Fibroblast of skin of right quadriceps (primary cell): Measurements from ENCODE around the gene BRD3.

ENCODE experiments used
- DNase-seq: peaks from one replicate; pipeline ENCODE4 v3.0.0-alpha.2; 2013

The BRD3 gene

DNA sequence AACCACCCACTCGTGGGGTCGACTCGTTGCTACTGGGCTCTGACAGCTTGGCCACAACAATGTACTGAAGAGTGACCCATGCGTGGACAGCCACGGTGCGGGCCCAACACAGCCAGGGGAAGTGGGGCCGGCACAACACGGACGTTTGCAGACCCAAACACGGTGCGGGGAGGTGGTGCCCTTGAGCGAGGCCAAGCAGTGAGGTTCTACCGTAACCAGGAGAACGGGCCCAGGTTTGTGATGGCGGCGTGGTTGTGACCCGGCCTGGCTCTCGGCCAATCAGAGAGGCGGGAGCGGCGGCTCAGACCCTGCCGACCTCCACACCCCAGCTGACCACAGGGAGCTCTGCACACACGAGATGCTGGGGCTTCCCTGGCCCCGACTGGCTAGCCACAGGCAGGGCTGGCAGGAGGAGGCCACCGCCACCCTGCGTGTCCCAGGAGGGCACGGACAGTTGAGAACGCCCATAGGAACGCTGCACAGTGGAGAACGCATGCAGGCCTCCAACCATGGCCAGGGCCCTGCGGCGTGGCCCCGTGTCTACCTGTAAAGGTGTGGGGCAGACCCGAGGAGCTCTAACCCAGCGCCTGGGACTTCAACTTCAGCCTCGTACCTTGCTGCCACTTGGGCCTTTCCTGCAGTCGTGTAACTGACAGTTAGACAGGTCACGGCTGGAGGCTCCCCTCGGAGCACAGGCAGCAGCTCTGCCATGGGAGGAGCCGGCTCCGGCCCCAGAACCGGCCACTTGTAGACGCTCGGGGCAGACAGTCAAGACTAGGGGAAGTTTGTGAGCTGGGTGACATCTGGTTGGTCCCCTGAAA lies 13.7 kb downstream of the BRD3 start:
- no peak for DNase-seq

DNA sequence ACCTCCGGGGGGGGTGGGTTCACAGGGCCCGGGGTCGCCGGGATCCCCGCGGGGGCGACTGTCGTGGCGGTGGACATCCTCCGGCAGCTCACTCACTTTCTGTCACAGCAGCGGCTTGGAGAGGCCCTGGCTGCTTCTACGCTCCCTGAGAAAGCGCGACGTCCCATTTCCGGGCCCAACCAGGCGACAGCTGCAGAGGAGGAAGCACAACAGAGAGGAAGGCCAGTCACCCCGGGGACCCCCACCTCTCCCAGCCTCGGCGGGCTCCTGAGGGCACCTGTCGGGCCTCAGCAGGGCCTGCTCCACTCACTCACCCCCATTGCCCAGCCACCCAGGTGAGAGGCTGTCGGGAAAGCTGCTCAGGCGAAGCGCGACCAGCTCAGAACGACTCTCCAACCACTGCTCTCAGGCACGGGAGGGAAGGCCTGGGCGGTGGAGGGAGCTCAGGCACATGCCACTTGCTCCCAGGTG lies 14.4 kb downstream of the BRD3 start:
- no peak for DNase-seq

GRCh38 chr9:134052941-134053340 lies 14.9 kb downstream of the BRD3 start:
- DNase-seq: no peak

GRCh38 chr9:134052491-134052890 lies 15.3 kb downstream of the BRD3 start:
- DNase-seq: no peak

DNA sequence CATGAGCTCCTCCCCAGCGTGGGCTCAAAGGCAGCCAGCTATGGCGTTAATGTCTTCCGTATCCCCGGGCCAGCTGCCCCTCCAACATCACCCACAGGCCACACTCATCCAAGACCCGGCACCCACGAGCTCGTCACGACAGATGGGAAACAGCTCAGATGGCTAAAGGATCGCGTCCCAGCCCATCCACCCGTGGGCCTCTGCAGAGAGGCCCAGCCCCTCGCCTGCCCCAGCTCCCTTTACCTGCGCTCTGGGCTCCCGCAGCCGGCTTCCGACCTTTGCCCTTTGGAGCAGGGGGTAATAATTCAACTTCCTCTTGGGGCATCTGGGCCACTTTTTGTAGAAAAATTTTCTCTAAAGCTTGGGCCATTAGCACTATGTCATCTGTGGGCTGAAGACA lies 16.5 kb downstream of the BRD3 start:
- no peak for DNase-seq

DNA sequence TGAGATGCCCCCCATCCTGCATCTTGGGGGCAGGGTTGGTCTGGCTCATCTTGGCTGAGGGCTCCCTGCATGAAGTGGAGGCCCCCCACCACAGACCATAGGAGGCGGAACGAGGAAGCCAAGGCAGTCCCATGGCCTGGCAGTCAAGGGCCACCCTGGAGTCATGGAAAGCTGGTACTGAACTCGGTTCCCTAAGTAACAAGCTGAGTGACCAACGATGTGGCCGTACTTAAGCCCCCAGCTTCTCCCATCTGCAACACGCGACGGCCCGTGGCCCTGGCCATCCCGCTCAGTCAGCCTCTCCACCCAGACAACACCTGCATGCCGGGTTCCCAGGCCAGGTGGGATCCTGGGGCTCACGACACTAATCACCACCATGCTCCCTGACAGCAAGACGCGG lies 17.1 kb downstream of the BRD3 start:
- no peak for DNase-seq

DNA sequence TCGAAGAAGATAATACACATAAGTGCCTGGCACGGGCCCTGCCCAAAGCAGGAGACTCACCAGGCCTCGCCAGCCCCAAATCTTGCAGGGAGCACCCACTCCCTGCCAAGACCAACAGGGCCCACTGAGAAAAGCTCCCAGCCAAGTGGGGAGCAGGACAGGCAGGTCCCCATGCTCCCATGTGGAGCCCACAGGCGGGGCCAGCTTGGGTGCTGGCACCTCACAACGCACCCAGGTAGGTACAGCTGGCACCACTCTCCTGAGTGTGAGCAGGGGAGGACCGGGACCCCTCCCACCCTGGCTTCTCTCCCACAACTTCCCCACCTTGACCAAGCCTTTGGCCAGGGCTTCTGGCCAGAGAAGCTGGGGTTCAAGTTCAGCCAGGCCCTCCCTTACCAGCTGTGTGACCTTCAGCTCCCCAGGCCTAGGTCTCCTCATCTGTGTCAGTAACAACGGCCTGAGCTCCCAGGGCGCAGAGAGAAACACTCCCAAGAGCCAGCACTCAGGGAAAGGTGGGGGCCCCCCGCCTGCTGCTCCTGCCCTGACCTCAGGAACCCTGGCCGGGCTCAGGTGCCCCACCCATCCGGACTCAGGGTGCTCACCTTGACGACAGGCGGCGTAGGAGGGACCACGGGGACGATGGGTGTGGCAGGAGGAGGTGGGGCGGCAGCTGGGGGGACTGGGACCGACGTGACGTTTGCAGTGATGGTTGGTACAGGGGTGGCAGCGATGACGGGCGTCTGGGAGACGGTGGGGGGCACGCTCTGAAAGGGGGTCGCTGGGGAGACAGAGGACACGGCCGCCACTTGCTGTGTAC lies 17.8 kb downstream of the BRD3 start:
- no peak for DNase-seq

DNA sequence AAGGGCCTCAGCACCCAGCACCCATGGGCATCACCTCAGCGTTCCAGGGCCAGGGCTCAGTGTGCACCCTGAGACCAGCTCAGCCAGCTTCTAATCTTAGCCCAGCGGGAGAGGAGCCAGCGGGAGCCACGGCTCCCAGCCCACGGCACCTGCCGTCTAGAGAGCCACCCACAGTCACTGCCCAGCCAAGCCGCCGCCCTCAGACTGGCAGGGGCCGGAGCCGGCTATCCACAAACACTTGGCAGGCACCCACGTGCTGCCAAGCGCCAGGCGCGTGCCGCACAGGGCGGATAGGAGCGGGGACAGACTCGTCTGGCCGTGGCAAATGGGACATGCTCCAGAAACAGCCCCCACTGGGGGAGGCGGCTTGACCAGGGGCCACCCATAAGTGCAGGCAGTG lies 18.6 kb downstream of the BRD3 start:
- no peak for DNase-seq

DNA sequence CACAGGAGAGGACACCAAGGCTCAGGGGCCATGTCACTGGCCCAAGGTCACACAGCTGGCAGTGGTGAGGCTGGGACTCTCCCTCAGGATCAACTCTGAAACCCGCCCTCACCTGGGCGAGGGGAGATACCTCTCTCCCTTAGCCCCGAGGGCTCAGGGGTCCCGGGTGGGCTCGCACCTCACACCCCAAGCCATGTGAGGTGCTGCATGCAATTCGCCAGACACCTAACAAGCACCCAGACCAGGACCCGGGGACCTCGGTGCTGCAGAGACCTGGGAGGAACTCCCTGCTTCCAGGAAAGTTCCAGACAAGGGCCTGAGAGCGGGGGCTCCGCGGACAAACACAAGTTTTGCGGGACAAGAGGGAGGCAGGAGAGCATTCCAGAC lies 19.3 kb downstream of the BRD3 start:
- no peak for DNase-seq

DNA sequence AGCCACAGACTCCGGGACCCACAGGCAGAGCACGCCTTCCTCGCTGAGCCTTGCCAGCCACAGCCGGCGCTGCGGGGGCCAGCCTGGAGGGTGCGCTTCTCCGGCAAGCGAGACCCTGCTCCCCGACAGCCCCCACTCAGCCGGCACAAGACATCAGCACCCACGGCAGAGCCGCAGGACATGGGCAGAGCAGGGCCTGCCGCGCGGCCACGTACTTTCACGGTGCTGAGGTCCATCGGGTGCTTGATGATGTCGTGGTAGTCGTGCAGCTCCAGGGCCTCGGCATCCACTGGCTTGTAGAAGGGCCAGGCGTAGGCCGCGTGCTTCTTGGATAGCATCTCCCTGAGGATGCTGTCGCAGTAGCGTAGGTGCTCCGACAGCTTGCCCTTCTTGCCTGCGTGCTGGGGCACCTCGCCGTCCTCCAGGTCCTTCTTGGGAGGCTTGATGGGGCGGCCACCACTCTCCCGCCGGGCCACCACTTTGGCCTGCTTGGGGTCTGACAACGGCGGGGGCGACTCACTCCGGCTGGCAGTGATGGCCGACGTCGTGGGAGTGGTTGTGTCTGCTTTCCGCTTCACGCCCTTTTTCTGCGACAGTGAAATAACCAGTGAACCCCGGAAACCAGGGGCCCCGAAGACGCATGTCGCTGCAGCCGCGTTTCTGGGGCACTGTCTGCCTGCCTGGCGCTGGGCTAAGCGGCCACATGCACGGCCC lies 19.8 kb downstream of the BRD3 start:
- no peak for DNase-seq

DNA sequence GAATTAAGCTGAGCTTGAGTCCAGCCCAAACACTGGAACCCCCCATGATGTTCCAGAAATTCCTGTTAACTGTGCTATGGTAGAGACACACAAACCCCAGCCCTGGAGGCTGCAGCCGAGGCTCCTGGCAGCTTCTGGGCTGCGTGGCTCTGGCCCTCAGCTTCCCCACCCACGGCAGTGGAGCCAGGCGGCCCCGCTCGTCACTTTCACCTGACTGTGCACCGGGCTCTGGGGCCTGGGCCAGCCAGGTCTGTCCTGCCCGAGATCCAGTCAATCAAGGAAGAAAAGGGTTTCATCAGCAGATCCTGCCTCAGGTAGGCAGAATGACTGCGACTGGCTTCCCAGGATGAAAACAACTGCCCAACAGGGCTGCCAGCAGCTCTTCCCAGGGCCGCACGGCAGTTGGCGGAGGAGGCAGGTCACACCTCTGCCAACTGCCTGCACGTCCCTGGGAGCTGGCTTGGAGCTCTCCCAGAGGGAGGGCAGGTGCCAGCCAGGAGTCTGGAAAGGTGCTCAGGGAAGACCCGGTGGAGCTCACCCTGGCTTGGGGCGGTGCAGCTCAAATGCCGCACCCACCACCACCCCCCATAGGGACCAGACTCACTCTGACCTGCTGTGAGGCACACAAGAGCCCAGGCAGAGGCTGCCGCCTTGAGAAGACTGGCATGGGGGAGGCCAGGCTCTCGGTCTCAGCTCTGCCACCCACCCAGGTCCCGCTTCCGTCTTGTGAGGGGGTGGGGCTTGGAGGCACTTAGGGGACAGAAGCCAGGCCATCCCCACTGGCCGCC lies 20.7 kb downstream of the BRD3 start:
- no peak for DNase-seq

DNA sequence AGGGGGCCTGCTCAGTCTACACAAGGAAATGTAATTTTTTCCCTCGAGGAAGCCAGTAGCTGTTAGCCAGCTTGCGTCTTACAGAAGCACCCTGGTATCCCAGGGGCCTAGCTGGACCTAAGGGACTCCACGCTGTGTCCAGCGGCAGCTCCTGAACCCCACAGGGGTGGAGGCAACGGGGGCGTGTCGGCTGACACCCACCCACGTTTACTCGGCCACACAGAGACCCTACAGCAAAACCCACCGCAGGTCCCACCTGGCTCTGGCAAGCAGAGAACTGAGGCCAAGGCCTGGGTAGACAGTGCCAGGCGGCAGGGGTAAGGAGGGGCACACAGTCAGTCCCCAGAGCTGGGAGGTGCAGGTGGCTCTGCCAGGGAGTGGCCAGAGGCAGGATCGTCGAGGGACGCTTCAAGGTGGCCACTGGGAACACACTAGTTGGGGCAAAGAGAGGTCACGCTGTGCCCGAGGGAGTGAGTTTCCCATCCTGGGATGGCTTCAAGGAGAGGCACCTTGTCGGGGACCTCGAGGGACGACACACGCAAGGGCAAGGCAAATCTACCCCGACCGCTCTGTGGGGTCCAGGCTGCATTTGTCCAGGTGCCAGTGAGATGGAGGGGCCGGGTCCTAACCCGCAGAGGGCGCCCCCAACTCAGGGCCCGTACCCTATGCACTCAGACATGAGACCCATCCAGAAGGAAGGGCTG lies 21.8 kb downstream of the BRD3 start:
- DNase-seq: no peak

DNA sequence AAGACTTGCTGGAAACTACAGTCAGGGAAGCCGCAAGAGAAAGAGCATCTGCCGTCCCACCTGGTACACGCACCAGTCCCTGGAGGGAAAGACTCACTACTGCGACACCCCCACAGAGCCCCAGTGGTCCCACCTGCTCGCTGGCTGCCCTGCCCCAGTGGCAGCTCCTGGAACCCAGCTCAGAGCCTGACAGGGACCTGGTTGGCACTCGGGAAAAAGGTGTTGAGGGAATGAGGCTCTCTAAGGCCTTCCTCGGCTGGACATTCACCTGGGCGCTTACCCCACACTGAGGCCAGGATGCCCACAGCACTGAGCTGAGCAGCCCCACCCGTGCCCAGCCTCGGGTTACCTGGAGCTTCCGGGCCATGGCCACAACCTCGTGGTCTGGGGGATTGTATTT lies 22.9 kb downstream of the BRD3 start:
- no peak for DNase-seq

- DNase-seq: no peak
These were observed 24.3 kb downstream of the BRD3 start for GRCh38 chr9:134043531-134043988.

GRCh38 chr9:134041649-134041962 lies 26.2 kb downstream of the BRD3 start:
- no peak for DNase-seq

DNA sequence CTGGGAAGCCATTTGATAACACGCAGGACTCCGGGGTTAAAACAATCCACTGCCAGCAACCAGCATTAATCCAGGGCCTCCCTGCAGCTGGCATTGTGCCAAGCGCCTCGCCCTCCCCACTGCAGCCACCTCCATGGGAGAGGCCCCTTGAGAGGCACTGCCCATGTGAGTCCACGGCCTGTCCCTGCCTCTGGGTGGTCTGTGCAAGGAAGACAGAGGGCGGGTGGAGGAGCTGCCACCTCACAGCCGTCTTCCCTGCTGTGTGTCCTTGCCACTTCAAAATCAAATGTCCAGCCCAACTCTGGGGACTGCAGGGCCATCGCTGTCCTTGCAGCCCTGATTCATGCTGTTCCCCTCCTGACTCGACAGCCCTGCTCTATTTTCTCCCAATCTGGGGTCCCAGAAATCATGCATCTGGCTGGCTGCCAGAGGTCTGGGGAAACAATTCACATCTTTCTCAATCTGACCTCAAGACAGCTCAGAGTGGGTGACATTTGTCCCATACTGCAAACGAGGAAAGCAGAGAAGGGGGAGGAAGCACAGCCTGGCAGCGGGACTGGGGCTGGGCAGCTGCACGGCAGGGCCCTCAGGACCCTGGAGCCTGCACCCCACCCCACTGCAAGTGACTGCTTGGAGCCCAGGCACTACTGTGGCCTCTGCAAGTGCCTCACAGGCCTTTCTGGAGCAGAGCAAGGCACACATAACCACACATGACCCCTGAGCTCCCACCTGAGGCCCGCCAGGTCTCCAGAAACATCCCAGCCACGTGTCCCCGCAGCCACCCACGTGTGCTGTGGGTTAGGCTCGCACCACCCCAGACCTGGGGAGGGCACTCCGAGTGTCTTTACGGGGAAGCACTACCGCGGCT lies 26.8 kb downstream of the BRD3 start:
- no peak for DNase-seq

DNA sequence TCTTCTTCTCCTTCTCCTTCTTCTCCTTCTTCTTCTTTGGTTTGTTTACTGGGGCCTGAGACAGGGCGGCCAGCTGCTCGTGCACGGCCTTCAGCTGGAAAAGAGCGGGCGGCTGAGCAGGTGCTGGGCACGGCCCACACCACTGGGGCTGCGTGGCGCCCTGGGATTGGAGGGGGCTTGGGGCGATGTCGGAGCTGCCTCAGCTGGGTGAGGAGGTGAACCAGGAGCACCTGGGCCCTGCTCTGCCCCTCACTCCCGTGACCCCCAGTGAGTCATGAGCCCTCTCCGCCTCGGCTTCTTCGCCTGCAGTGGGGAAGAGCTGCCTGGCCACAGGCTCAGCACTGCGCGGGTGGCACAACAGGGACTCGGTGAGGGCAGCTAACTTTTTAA lies 27.7 kb downstream of the BRD3 start:
- DNase-seq: no peak

DNA sequence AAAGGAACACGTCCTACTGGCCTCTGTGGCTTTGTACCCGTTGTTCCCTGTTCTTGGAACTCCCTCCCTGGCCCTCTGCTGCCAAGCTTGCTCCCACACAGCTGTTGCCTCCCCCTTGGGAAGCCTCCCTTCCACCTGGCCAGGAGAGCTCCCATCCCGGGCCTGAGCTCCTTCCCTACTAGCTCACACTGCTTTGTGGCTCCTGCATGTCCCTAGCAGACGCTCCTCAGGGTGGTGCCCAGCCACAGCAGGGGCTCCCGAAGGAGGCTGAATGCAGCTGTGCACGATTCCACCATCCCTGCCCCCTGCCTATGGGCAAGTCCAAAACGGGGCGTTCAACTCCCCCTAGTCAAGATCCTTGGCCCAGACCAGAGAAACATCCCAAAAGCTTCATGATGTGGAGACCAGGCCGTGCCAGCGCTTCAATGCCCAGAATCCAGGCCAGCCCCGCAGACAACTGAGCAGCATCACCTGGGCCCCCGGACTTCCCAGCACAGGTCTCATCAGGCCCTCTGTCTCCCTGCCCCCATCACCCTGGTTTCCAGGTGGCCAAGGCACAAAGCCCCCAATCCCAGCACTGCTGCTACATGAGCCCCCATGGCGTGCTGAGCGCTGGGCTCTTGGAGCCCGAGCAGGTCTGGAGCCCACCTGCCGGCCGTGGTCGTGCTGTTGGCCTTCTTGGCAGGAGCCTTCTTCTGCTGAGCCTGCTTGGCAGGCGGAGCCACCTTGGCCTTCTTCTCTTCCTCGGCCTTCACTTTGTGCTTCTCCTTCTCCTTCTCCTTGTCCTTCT lies 28.2 kb downstream of the BRD3 start:
- DNase-seq: no peak

DNA sequence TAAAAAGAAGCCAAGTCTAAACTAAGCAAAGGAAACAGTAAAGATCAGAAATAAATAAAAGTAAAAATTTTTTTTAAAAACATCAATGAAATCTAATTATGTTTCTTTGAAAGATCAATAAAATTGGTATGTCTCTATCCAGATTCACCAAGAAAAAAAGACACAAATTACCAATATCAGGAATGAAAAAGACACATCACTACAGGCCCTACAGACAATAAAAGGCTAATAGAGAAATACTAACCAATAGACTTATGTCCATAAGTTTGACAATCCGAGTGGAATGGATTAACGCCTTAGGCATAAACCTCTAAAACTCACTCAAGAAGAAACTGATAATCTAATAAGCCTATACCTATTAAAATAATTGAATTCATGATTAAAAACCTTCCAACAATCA lies 30.2 kb downstream of the BRD3 start:
- no peak for DNase-seq

- DNase-seq: no peak
These were observed 31.7 kb downstream of the BRD3 start for GRCh38 chr9:134036130-134036529.
